Activated CD4-positive, alpha-beta T cell treated with anti-CD3 and anti-CD28 coated beads for 36 hours (primary cell): ENCODE results near the gene CPEB4. TPM values are rescaled to one million over a fixed set of nuclear protein-coding genes. Genes with fewer than 3 reads are reported as not detected.
A peak's percentile ranks its signal among the peaks of the same experiment; 100 is the strongest.

Source experiments
- ATAC-seq: fragments of 200-7000 bp; cut with Tn5 transposase; one replicate; pipeline ENCODE4 v1.10.0; 2021; ENCODE audit warnings: mild to moderate bottlenecking, moderate library complexity
- CTCF ChIA-PET: fragments of 350-600 bp; sonication (Branson Sonifier 250); formaldehyde crosslinking; loops from one replicate; lab custom pipeline; 2021; ENCODE audit warnings: antibody characterized with exemption; lab: Charles Lee
- POLR2A ChIA-PET: fragments of 350-600 bp; sonication (Branson Sonifier 250); formaldehyde crosslinking; loops from one replicate; lab custom pipeline; 2021; ENCODE audit warnings: antibody characterized with exemption, inconsistent platforms; lab: Charles Lee
- DNase-seq: peaks from one replicate; pipeline ENCODE4 v3.0.0-alpha.2; 2020
- H3K27ac Mint-ChIP-seq: one replicate; pipeline ENCODE4 v1.8.0; 2021; ENCODE audit warnings: mixed read lengths
- H3K27me3 Mint-ChIP-seq: one replicate; pipeline ENCODE4 v1.8.0; 2021; ENCODE audit warnings: mixed read lengths
- H3K36me3 Mint-ChIP-seq: one replicate; pipeline ENCODE4 v1.8.0; 2021; ENCODE audit warnings: low read depth, mixed read lengths
- H3K4me1 Mint-ChIP-seq: one replicate; pipeline ENCODE4 v1.8.0; 2021; ENCODE audit warnings: mixed read lengths
- H3K4me3 Mint-ChIP-seq: one replicate; pipeline ENCODE4 v1.8.0; 2021; ENCODE audit warnings: mild to moderate bottlenecking, moderate library complexity, mixed read lengths
- H3K9me3 Mint-ChIP-seq: one replicate; pipeline ENCODE4 v1.8.0; 2021; ENCODE audit warnings: low read depth, mixed read lengths
- intact Hi-C, 2 experiments: fragments of 100-400 bp; cut with DNase I in 1 of 2; cut with micrococcal nuclease in 1 of 2; formaldehyde crosslinking; loops; one replicate each; pipeline versions ENCODE4 v1.14.2 to v1.15.1; 2022 to 2024; cut with DNase I, micrococcal nuclease
- total RNA-seq, 2 experiments: library from RNA; stranded (reverse); gene quantifications; one replicate each; pipeline ENCODE4 v1.2.3, GENCODE V29; 2021

The CPEB4 gene
- total RNA-seq, 2 experiments from 2014 or later: 5.6 to 8.3 TPM

GRCh38 chr5:173878224-173878967, 9.8 kb upstream of the CPEB4 start:
- no peak overlapping the region for H3K4me3 Mint-ChIP-seq
- intact Hi-C loops: no loop called here
- ATAC-seq (no peak), DNase-seq (no peak)
- H3K9me3 Mint-ChIP-seq: peaks cover 5% of the 10 kb centered on the region
- no peaks in the 10 kb centered on the region for H3K27me3 Mint-ChIP-seq
- POLR2A ChIA-PET: no interaction called here
- peaks cover 5% of the 10 kb centered on the region for H3K4me1 Mint-ChIP-seq
- H3K27ac Mint-ChIP-seq: no peak overlapping the region
- CTCF ChIA-PET: interaction anchor here (1.3 kb wide), 1 partner anchor 24 kb away, joined by 3 read pairs; no protein-coding TSS in a partner anchor
- H3K36me3 Mint-ChIP-seq: peaks cover 1% of the 10 kb centered on the region

GRCh38 chr5:173880306-173880985, 7.7 kb upstream of the CPEB4 start:
- peaks cover 2% of the 10 kb centered on the region for H3K36me3 Mint-ChIP-seq
- H3K9me3 Mint-ChIP-seq: peaks cover 7% of the 10 kb centered on the region
- intact Hi-C loops: loop anchor here in 1 of 2 experiments (10.0 kb wide), 3 partner anchors 736 to 1594 kb away; partner anchors contain the start of genes BNIP1, DUSP1 and SFXN1
- CTCF ChIA-PET: interaction anchor here (0.6 kb wide), 1 partner anchor 437 kb away, joined by 3 read pairs; no protein-coding TSS in a partner anchor
- no peak overlapping the region for H3K27ac Mint-ChIP-seq
- POLR2A ChIA-PET: no interaction called here
- peaks cover 20% of the 10 kb centered on the region for H3K4me1 Mint-ChIP-seq
- no peaks in the 10 kb centered on the region for H3K27me3 Mint-ChIP-seq
- ATAC-seq: no peak
- H3K4me3 Mint-ChIP-seq: no peak overlapping the region
- no peak for DNase-seq

GRCh38 chr5:173881811-173882575, 6.2 kb upstream of the CPEB4 start:
- POLR2A ChIA-PET: no interaction called here
- intact Hi-C loops: loop anchor here in 1 of 2 experiments (10.0 kb wide), 3 partner anchors 737 to 1593 kb away; partner anchors contain the start of genes BNIP1, DUSP1 and SFXN1

GRCh38 chr5:173882632-173883031, 5.5 kb upstream of the CPEB4 start:
- no peak for DNase-seq
- ATAC-seq: no peak
- Mint-ChIP-seq H3K36me3 (peaks cover 2% of the 10 kb centered on the region), H3K27me3 (no peaks in the 10 kb centered on the region), H3K4me1 (peaks cover 41% of the 10 kb centered on the region), H3K9me3 (peaks cover 7% of the 10 kb centered on the region), H3K27ac (no peak overlapping the region), H3K4me3 (no peak overlapping the region)
- CTCF ChIA-PET: interaction anchor here (0.7 to 0.9 kb wide), 4 partner anchors 21 to 911 kb away, joined by 3 read pairs; no protein-coding TSS in a partner anchor
- intact Hi-C loops: loop anchor here in 1 of 2 experiments (10.0 kb wide), 3 partner anchors 738 to 1592 kb away; partner anchors contain the start of genes BNIP1, DUSP1 and SFXN1
- POLR2A ChIA-PET: no interaction called here

More at GRCh38 chr5:173881811-173882575, 6.2 kb upstream of the CPEB4 start:
- Mint-ChIP-seq H3K4me1 (peaks cover 35% of the 10 kb centered on the region), H3K9me3 (peaks cover 7% of the 10 kb centered on the region), H3K27ac (no peak overlapping the region), H3K4me3 (no peak overlapping the region), H3K36me3 (peaks cover 2% of the 10 kb centered on the region), H3K27me3 (no peaks in the 10 kb centered on the region)
- DNase-seq (no peak), ATAC-seq (no peak)
- CTCF ChIA-PET: interaction anchor here (0.7 to 0.9 kb wide), 3 partner anchors 22 to 912 kb away, joined by 3 read pairs; no protein-coding TSS in a partner anchor

- H3K27me3 Mint-ChIP-seq: no peaks in the 10 kb centered on the region
- intact Hi-C loops: loop anchor here in 1 of 2 experiments (10.0 kb wide), 3 partner anchors 739 to 1591 kb away; partner anchors contain the start of genes BNIP1, DUSP1 and SFXN1
- peaks cover 7% of the 10 kb centered on the region for H3K9me3 Mint-ChIP-seq
- DNase-seq: no peak
- ChIA-PET POLR2A (no interaction called here), CTCF (interaction anchor here (0.7 to 0.9 kb wide), 4 partner anchors 30 to 911 kb away, joined by 3 to 5 read pairs (median 3); no protein-coding TSS in a partner anchor)
- no peak for ATAC-seq
- peaks cover 41% of the 10 kb centered on the region for H3K4me1 Mint-ChIP-seq
- H3K27ac Mint-ChIP-seq: no peak overlapping the region
- no peak overlapping the region for H3K4me3 Mint-ChIP-seq
- H3K36me3 Mint-ChIP-seq: peaks cover 2% of the 10 kb centered on the region
Measured at GRCh38 chr5:173883347-173883924, 4.7 kb upstream of the CPEB4 start.

- Mint-ChIP-seq H3K36me3 (peaks cover 2% of the 10 kb centered on the region), H3K4me1 (peaks cover 47% of the 10 kb centered on the region), H3K27me3 (no peaks in the 10 kb centered on the region), H3K27ac (peak overlapping the region; percentile 21), H3K9me3 (peaks cover 7% of the 10 kb centered on the region), H3K4me3 (no peak overlapping the region)
- ChIA-PET POLR2A (interaction anchor here (0.6 kb wide), 1 partner anchor 30 kb away, joined by 6 read pairs; no protein-coding TSS in a partner anchor), CTCF (interaction anchor here (0.6 to 1.5 kb wide), 6 partner anchors 10 to 150 kb away, joined by 3 to 8 read pairs (median 3); no protein-coding TSS in a partner anchor)
- DNase-seq: peak; percentile 41
- intact Hi-C loops: loop anchor here in 1 of 2 experiments (10.0 kb wide), 3 partner anchors 740 to 1590 kb away; partner anchors contain the start of genes BNIP1, DUSP1 and SFXN1
- ATAC-seq: no peak
Measured at GRCh38 chr5:173884402-173885053, 3.6 kb upstream of the CPEB4 start.

GRCh38 chr5:173885054-173885443, 3.1 kb upstream of the CPEB4 start:
- POLR2A ChIA-PET: no interaction called here
- no peak overlapping the region for H3K4me3 Mint-ChIP-seq
- H3K4me1 Mint-ChIP-seq: peaks cover 52% of the 10 kb centered on the region

GRCh38 chr5:173885475-173886010, 2.6 kb upstream of the CPEB4 start:
- intact Hi-C loops: loop anchor here in 1 of 2 experiments (2.0 to 10.0 kb wide), 4 partner anchors 103 to 1589 kb away; partner anchors contain the start of genes BNIP1, DUSP1 and SFXN1
- H3K4me1 Mint-ChIP-seq: peaks cover 57% of the 10 kb centered on the region
- H3K27me3 Mint-ChIP-seq: no peaks in the 10 kb centered on the region
- H3K9me3 Mint-ChIP-seq: peaks cover 7% of the 10 kb centered on the region
- H3K4me3 Mint-ChIP-seq: no peak overlapping the region
- ATAC-seq (no peak), DNase-seq (peak; percentile 19)
- H3K27ac Mint-ChIP-seq: peak overlapping the region; percentile 20
- peaks cover 2% of the 10 kb centered on the region for H3K36me3 Mint-ChIP-seq
- ChIA-PET POLR2A (no interaction called here), CTCF (interaction anchor here (1.1 to 1.5 kb wide), 3 partner anchors 9 to 40 kb away, joined by 3 to 8 read pairs (median 5); no protein-coding TSS in a partner anchor)

More at GRCh38 chr5:173885054-173885443, 3.1 kb upstream of the CPEB4 start:
- ATAC-seq (no peak), DNase-seq (no peak)
- Mint-ChIP-seq H3K27me3 (no peaks in the 10 kb centered on the region), H3K9me3 (peaks cover 7% of the 10 kb centered on the region), H3K36me3 (peaks cover 2% of the 10 kb centered on the region), H3K27ac (peak overlapping the region; percentile 20)
- intact Hi-C loops: loop anchor here in 1 of 2 experiments (10.0 kb wide), 3 partner anchors 740 to 1590 kb away; partner anchors contain the start of genes BNIP1, DUSP1 and SFXN1
- CTCF ChIA-PET: interaction anchor here (0.7 to 1.5 kb wide), 4 partner anchors 9 to 41 kb away, joined by 3 to 8 read pairs (median 4); no protein-coding TSS in a partner anchor

- intact Hi-C loops: loop anchor here in 1 of 2 experiments (2.0 to 10.0 kb wide), 4 partner anchors 103 to 1589 kb away; partner anchors contain the start of genes BNIP1, DUSP1 and SFXN1
- ATAC-seq (no peak), DNase-seq (no peak)
- peaks cover 2% of the 10 kb centered on the region for H3K36me3 Mint-ChIP-seq
- H3K27me3 Mint-ChIP-seq: no peaks in the 10 kb centered on the region
- peaks cover 7% of the 10 kb centered on the region for H3K9me3 Mint-ChIP-seq
- CTCF ChIA-PET: interaction anchor here (1.1 kb wide), 1 partner anchor 18 kb away, joined by 5 read pairs; no protein-coding TSS in a partner anchor
- H3K27ac Mint-ChIP-seq: peak overlapping the region; percentile 30
- no peak overlapping the region for H3K4me3 Mint-ChIP-seq
- H3K4me1 Mint-ChIP-seq: peaks cover 61% of the 10 kb centered on the region
- POLR2A ChIA-PET: no interaction called here
Measured at GRCh38 chr5:173886150-173886549, 2.0 kb upstream of the CPEB4 start.
